Measurements from ENCODE around the gene SCN4B.

Gene SCN4B

GRCh38 chr11:118099838-118100556, 52.6 kb downstream of the SCN4B start:
- no peak for DNase-seq (ENCODE audit: low read depth in 3 of 3)

GRCh38 chr11:118098996-118099837, 53.4 kb downstream of the SCN4B start:
- no peak for DNase-seq (ENCODE audit: low read depth in 3 of 3)

GRCh38 chr11:118095967-118096367, 56.7 kb downstream of the SCN4B start:
- no peak for DNase-seq (ENCODE audit: low read depth in 3 of 3)

GRCh38 chr11:118095493-118095892, 57.1 kb downstream of the SCN4B start:
- DNase-seq (ENCODE audit: low read depth in 3 of 3) = no peak

GRCh38 chr11:118092907-118093571, 59.6 kb downstream of the SCN4B start:
- DNase-seq (ENCODE audit: low read depth in 3 of 3) = no peak

- no peak for DNase-seq (ENCODE audit: low read depth in 3 of 3)
Observed at GRCh38 chr11:118091690-118092089, 60.9 kb downstream of the SCN4B start.

GRCh38 chr11:118090545-118091162, 62.0 kb downstream of the SCN4B start:
- no peak for DNase-seq (ENCODE audit: low read depth in 3 of 3)

GRCh38 chr11:118088531-118088930, 64.1 kb downstream of the SCN4B start:
- no peak for DNase-seq (ENCODE audit: low read depth in 3 of 3)

- no peak for DNase-seq (ENCODE audit: low read depth in 3 of 3)
Observed at GRCh38 chr11:118087931-118088330, 64.7 kb downstream of the SCN4B start.

- DNase-seq (ENCODE audit: low read depth in 3 of 3) = no peak
Observed at GRCh38 chr11:118086913-118087768, 65.5 kb downstream of the SCN4B start, which contains the start of gene SMIM35. Gene SMIM35 (minus strand): TSS chr11:118086963. CDS start chr11:118086757, 206 bp downstream.

- DNase-seq (ENCODE audit: low read depth in 3 of 3) = no peak
Observed at GRCh38 chr11:118084656-118085055, 68.0 kb downstream of the SCN4B start.

- no peak for DNase-seq (ENCODE audit: low read depth in 3 of 3)
Observed at GRCh38 chr11:118084247-118084646, 68.4 kb downstream of the SCN4B start.

Measured in stimulated activated CD4-positive, alpha-beta T cell treated with anti-CD3 and anti-CD28 coated beads, TNF-alpha, amount 100 ng/mL, for 4 hours (primary cell).